ENCODE results near the gene ZP1. TPM values are rescaled to one million over a fixed set of nuclear protein-coding genes. Genes with fewer than 3 reads are reported as not detected.

The ZP1 gene
- total RNA-seq, 1 experiment from 2014 or later: not detected

DNA sequence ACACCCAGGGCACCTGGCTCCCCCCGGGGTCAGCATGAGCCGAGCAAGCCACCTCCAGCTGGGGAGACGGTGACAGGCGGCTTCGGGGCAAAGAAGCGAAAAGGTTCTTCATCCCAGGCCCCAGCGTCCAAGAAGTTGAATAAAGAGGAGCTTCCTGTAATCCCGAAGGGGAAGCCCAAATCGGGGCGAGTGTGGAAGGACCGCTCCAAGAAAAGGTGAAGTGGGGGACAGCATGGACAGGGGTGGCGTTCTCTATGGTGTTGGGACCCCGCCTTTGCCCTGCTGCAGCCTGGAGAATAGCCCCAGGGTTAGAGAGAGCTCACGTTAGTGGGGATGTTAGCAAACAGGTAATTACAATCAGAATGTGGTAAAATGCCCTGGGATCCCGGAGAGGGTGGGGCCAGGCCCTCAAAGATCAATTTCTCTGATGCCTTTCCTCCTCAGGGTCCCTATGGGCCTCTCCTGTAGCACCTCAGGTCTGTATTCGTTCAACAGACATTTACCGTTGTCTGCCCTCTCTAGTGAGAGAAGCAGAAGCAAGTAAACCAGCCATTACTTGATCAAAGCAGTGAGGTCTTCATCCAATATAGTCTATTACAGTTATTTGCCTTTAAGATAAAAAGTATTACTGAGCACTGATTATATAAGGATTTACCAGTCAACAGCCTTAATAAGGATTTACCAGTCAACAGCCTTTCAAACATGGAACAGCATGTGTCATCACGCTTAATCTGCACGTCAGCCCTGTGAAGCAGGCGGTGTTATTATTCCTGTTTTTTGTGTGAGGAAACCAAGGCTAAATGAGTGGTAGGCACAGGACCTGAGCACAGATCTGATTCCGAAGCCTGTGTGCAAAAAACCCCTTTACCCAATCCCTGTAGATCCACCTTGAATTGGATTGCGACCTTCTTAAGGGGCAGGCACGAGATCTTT, 24.4 kb upstream of the ZP1 start:
- DNase-seq (ENCODE audit: low read depth): no peak
- in situ Hi-C loops (cut with HindIII; ENCODE audit: low pct_unique_long_range_greater_than_20kb, low sequenced_read_pairs): no loop called here

GRCh38 chr11:60844045-60844869, 23.1 kb upstream of the ZP1 start:
- no peak for DNase-seq (ENCODE audit: low read depth)
- in situ Hi-C loops (cut with HindIII; ENCODE audit: low pct_unique_long_range_greater_than_20kb, low sequenced_read_pairs): no loop called here

DNA sequence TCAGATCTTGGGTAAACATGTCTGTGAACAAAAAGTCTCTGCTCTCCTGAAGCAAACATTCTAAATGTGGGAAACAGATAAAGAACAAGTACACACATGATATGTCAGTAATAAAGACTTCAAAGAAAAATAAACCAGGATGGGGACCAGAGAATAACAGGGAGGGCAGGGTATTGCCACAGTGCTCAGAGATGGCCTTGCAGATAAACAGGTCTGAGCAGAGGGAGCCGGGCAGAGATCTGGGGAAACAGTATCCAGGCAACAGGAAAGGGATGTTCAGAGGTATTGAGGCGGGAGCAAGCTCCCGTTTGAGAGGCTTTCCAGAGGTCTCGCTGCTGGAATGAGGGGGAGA, 22.5 kb upstream of the ZP1 start:
- in situ Hi-C loops (cut with HindIII; ENCODE audit: low pct_unique_long_range_greater_than_20kb, low sequenced_read_pairs): no loop called here

DNA sequence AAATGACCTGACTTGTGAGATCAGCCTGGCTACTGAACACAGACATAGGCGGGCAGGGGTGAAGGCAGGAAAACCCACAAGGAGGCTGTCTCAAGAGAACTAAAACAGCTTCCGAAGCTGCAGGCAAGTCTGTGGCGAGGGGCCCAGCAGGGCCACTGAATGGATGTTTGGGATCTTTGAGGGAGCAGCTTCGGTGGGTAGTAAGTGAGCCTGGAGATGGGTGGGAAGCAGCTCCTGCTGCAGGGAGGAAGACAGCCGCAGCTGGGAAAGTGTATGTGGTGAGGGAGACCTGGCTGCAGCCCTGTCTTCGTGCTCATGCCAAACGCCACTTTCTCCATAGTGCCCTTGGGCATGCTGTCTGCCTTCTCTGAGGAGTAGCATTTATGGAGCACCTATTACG, 22.0 kb upstream of the ZP1 start:
- DNase-seq (ENCODE audit: low read depth): no peak
- in situ Hi-C loops (cut with HindIII; ENCODE audit: low pct_unique_long_range_greater_than_20kb, low sequenced_read_pairs): no loop called here

More for the DNA sequence above, 22.5 kb upstream of the ZP1 start:
- no peak for DNase-seq (ENCODE audit: low read depth)

DNA sequence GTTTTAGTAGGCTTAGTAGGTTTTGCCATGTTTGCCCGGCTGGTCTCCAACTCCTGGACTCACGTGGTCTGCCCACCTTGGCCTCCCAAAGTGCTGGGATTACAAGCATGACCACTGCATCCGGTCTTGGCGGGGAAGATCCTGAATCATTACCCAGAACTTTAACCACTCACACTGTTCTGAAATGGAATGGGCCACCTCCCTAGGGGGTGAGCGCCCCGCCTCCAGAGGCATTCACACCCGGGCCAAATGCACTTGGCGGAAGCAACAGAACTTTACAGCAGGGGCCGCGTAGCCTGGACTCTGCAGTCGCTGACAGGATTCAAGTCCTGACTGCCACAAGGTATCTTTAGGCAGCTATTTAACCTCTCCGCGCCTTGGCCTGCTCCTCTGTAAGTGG, 20.1 kb upstream of the ZP1 start:
- no peak for DNase-seq (ENCODE audit: low read depth)
- in situ Hi-C loops (cut with HindIII; ENCODE audit: low pct_unique_long_range_greater_than_20kb, low sequenced_read_pairs): no loop called here

GRCh38 chr11:60847896-60848295, 19.4 kb upstream of the ZP1 start:
- in situ Hi-C loops (cut with HindIII; ENCODE audit: low pct_unique_long_range_greater_than_20kb, low sequenced_read_pairs): no loop called here
- DNase-seq (ENCODE audit: low read depth): no peak

- DNase-seq (ENCODE audit: low read depth): no peak
- in situ Hi-C loops (cut with HindIII; ENCODE audit: low pct_unique_long_range_greater_than_20kb, low sequenced_read_pairs): no loop called here
Measured at GRCh38 chr11:60848714-60849151, 18.6 kb upstream of the ZP1 start.

- in situ Hi-C loops (cut with HindIII; ENCODE audit: low pct_unique_long_range_greater_than_20kb, low sequenced_read_pairs): no loop called here
- DNase-seq (ENCODE audit: low read depth): no peak
Measured at GRCh38 chr11:60849641-60850520, 17.5 kb upstream of the ZP1 start.

GRCh38 chr11:60851327-60852104, 15.8 kb upstream of the ZP1 start:
- in situ Hi-C loops (cut with HindIII; ENCODE audit: low pct_unique_long_range_greater_than_20kb, low sequenced_read_pairs): no loop called here

DNA sequence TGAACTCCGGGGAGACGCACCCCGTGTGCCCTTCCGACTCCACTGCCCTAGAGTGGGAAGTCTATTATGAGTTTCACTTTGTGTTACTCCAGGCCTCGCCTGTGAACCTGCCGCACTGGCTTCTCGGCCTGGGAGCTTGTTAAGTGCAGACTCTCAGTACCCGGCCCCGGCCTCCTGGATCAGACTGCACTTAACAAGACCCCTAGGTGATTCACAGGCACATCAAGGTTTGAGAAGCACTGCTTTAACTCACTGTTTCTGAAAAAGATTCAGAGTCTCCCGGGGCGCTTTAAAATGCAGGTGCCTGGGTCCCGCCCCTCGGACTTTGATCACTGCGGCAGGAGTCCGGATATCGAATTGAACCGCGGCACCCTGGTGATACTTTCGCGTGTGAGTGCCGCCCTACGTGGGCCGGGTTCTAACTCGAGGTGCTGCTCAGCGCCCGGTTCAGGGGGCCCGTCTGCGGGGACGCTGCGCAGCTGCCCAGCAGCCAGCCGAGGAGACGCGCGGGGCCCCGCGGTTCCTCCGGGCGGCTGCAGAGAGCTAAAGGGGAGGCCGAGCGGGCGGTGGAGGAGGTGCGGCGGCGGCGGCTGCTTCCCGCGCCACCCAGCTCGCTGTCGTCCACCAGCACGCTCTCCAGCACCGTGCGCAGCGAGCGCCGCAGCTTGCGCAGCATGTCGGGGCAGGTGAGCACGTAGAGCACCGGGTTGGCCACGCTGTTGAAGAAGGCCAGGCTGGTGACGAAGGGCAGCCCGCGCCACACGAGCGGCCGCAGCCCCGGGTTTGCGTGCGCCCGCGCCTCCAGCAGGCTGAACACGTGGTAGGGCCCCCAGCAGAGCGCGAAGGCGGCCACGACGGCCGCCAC, 15.0 kb upstream of the ZP1 start:
- no peak for DNase-seq (ENCODE audit: low read depth)
- in situ Hi-C loops (cut with HindIII; ENCODE audit: low pct_unique_long_range_greater_than_20kb, low sequenced_read_pairs): no loop called here

More at GRCh38 chr11:60851327-60852104, 15.8 kb upstream of the ZP1 start:
- DNase-seq (ENCODE audit: low read depth): no peak

- no peak for DNase-seq (ENCODE audit: low read depth)
- in situ Hi-C loops (cut with HindIII; ENCODE audit: low pct_unique_long_range_greater_than_20kb, low sequenced_read_pairs): no loop called here
Measured at GRCh38 chr11:60852982-60853950, 14.1 kb upstream of the ZP1 start.

DNA sequence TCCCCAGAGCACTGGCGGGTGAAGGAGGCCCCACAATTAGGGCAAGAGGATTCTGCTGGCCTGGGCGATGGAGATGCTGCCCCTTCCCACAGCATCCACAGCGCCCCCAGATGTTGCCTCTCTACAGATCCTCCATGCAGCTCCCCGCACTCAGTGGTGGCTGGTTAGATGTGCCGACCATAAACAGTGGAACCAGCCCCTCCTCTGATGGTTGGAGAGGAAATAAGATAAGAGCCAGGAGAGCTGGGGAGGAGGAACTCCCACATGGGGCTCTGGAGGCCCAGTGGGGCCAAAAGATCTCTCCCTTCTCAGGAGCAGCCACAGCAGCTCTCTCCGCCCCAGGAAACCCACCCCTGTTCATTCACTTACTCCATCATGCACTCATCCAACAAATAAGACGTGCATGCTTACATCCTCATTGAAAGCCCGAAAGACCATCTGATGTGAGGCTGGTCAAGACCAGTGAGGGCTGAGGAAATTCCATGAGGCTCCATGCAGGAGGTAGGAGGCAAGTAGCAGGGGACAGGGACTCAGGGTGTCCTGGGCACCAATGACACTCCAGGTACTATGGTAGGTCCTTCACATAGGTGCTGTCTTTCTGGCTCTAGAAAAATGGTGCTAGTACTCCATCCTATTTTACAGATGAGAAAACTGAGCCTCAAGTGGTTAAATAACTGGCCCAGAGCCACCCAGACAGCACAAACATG, 13.0 kb upstream of the ZP1 start:
- in situ Hi-C loops (cut with HindIII; ENCODE audit: low pct_unique_long_range_greater_than_20kb, low sequenced_read_pairs): no loop called here
- no peak for DNase-seq (ENCODE audit: low read depth)

- in situ Hi-C loops (cut with HindIII; ENCODE audit: low pct_unique_long_range_greater_than_20kb, low sequenced_read_pairs): no loop called here
- no peak for DNase-seq (ENCODE audit: low read depth)
Measured at GRCh38 chr11:60854847-60855725, 12.3 kb upstream of the ZP1 start.

Data from Caki2 (cell line).